ENCODE data around the gene GALNT15. TPM values are rescaled to one million over a fixed set of nuclear protein-coding genes. Genes with fewer than 3 reads are reported as not detected.

The GALNT15 gene
- polyA plus RNA-seq, 2 donors = 2.8 to 7.9 TPM

DNA sequence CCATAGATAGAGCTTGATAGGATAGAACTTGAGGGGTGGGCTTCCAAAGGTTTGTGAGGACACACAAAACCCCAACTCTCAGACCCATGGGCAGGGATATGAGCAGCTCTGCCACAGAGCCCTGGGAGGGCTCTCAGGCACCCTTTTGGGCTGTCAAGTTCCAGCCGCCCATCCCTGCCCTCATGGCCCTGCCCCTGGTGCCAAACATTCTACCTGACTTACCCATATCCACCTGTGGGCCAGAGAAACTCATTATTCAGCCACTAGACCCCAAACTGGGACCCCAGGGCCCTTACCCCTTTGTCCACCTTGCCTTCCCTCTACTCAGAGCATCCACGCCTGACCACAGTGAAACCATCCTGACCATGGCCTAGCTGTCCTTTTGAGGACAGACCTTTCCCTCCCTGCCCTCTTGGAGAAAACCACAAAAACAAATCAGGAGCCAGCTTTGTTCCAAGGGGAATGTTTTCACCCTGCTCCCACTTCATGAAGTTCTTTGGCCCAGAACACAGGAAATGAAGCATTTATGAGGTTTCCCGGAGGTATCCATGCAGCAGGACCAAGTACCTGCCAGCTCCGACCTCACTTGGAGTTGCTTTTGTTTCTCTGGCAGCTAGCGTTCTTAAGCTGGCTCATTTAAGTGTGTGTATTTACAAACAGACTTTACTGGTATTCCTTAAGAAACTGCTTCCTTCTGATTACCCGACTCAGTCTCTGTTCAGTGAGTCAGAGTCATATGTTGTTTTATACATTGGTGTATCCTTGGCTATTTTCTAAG, 34.2 kb upstream of the GALNT15 start:
- Histone ChIP-seq H3K9me3 (ENCODE audit: control insufficient read depth in 2 of 2, insufficient read depth in 1 of 2, low read depth in 1 of 2, low read length in 1 of 2) (no peaks in the 10 kb centered on the region), H3K4me3 (ENCODE audit: low read depth in 1 of 2, low read length in 2 of 2) (no peak overlapping the region), H3K27me3 (ENCODE audit: control insufficient read depth in 1 of 2, insufficient read depth in 2 of 2, low read length in 2 of 2) (no peaks in the 10 kb centered on the region), H3K36me3 (ENCODE audit: control insufficient read depth in 2 of 2, insufficient read depth in 2 of 2, low read length in 1 of 2) (no peaks in the 10 kb centered on the region), H3K4me1 (ENCODE audit: control insufficient read depth in 2 of 2, insufficient read depth in 2 of 2, low read length in 1 of 2) (peaks cover 0 to 3% of the 10 kb centered on the region in 2 donors), H3K27ac (ENCODE audit: low read depth in 2 of 2, low read length in 1 of 2) (peak overlapping the region; percentile 27 to 53)
- whole genome bisulfite sequencing, 2 donors = 48 to 62% methylated on average over 6 of the region's 6 CpGs

DNA sequence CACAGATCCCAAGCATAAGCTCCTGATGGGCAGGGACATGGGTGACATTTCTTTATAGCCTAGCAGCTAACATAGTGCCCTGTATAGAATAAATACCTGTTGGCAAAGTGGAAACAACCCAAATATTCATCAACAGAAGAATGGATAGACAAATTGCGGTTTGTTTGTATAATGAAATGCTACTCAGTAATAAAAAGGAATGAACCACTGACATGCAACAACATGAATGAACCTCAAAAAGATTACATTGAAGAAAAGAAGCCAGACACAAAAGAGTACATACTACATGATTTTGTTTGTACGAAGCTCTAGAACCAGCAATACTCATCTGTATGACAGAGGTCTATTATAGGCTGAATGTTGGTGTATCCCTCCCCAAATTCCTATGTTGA, 33.6 kb upstream of the GALNT15 start:
- Histone ChIP-seq H3K27ac (ENCODE audit: low read depth in 2 of 2, low read length in 1 of 2) (peak overlapping the region in 1 of 2 donors; percentile 27), H3K27me3 (ENCODE audit: control insufficient read depth in 1 of 2, insufficient read depth in 2 of 2, low read length in 2 of 2) (no peaks in the 10 kb centered on the region)

GRCh38 chr3:16142350-16143025, 32.0 kb upstream of the GALNT15 start:
- Histone ChIP-seq H3K9me3 (ENCODE audit: control insufficient read depth in 2 of 2, insufficient read depth in 1 of 2, low read depth in 1 of 2, low read length in 1 of 2) (no peaks in the 10 kb centered on the region), H3K36me3 (ENCODE audit: control insufficient read depth in 2 of 2, insufficient read depth in 2 of 2, low read length in 1 of 2) (no peaks in the 10 kb centered on the region), H3K4me1 (ENCODE audit: control insufficient read depth in 2 of 2, insufficient read depth in 2 of 2, low read length in 1 of 2) (peaks cover 0 to 3% of the 10 kb centered on the region in 2 donors), H3K4me3 (ENCODE audit: low read depth in 1 of 2, low read length in 2 of 2) (no peak overlapping the region), H3K27me3 (ENCODE audit: control insufficient read depth in 1 of 2, insufficient read depth in 2 of 2, low read length in 2 of 2) (no peaks in the 10 kb centered on the region), H3K27ac (ENCODE audit: low read depth in 2 of 2, low read length in 1 of 2) (no peak overlapping the region)
- 66 to 67% methylated on average over 5 of the region's 5 CpGs for WGBS, 2 donors

More for the DNA sequence above, 33.6 kb upstream of the GALNT15 start:
- no peaks in the 10 kb centered on the region for H3K9me3 ChIP-seq (ENCODE audit: control insufficient read depth in 2 of 2, insufficient read depth in 1 of 2, low read depth in 1 of 2, low read length in 1 of 2)
- H3K4me1 ChIP-seq (ENCODE audit: control insufficient read depth in 2 of 2, insufficient read depth in 2 of 2, low read length in 1 of 2) = peaks cover 0 to 3% of the 10 kb centered on the region in 2 donors
- WGBS, 2 donors = 50 to 65% methylated on average over 2 of the region's 2 CpGs
- no peaks in the 10 kb centered on the region for H3K36me3 ChIP-seq (ENCODE audit: control insufficient read depth in 2 of 2, insufficient read depth in 2 of 2, low read length in 1 of 2)
- no peak overlapping the region for H3K4me3 ChIP-seq (ENCODE audit: low read depth in 1 of 2, low read length in 2 of 2)

- H3K9me3 ChIP-seq (ENCODE audit: control insufficient read depth in 2 of 2, insufficient read depth in 1 of 2, low read depth in 1 of 2, low read length in 1 of 2) = no peaks in the 10 kb centered on the region
- no peak overlapping the region for H3K4me3 ChIP-seq (ENCODE audit: low read depth in 1 of 2, low read length in 2 of 2)
- 25 to 41% methylated on average over 2 of the region's 2 CpGs for WGBS, 2 donors
- H3K4me1 ChIP-seq (ENCODE audit: control insufficient read depth in 2 of 2, insufficient read depth in 2 of 2, low read length in 1 of 2) = peaks cover 0 to 4% of the 10 kb centered on the region in 2 donors
- no peaks in the 10 kb centered on the region for H3K27me3 ChIP-seq (ENCODE audit: control insufficient read depth in 1 of 2, insufficient read depth in 2 of 2, low read length in 2 of 2)
- no peak overlapping the region for H3K27ac ChIP-seq (ENCODE audit: low read depth in 2 of 2, low read length in 1 of 2)
- no peaks in the 10 kb centered on the region for H3K36me3 ChIP-seq (ENCODE audit: control insufficient read depth in 2 of 2, insufficient read depth in 2 of 2, low read length in 1 of 2)
Observed at GRCh38 chr3:16143861-16144447, 30.5 kb upstream of the GALNT15 start.

GRCh38 chr3:16145176-16145575, 29.3 kb upstream of the GALNT15 start:
- WGBS, 2 donors = 95 to 97% methylated on average over 2 of the region's 2 CpGs
- no peaks in the 10 kb centered on the region for H3K36me3 ChIP-seq (ENCODE audit: control insufficient read depth in 2 of 2, insufficient read depth in 2 of 2, low read length in 1 of 2)
- H3K4me3 ChIP-seq (ENCODE audit: low read depth in 1 of 2, low read length in 2 of 2) = no peak overlapping the region

DNA sequence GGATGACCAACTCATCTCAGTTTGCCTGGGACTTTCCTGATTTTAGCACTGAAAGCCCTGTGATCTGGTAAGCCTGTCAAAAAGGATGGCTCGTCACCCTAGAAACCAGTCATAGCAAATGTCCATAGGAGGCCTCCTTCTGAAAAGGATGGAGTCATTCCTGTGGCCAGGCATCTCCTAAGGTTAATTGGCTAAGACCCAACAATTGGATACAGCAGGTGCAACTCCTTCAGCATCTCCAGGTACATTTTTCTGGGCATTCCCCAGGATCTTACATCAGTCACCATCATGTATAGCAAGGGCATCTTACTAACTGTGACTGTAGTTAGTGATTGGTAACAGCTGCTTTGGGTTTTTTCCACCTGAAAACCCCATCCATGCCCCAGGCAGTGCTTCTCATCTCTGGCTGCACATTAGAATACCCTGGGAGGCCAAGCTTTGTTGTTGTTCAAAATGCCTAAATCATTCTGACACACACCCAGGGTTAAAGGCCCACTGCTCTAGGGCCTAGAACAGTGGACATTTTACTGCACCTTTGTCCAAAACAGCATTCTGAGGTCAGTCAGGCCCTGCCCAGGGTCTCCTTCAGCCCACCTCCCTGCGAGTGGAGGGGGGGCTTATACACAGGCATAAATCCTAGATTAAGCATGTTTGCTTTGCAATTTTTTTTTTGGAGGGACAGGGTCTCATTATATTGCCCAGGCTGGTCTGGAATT, 28.3 kb upstream of the GALNT15 start:
- H3K27me3 ChIP-seq (ENCODE audit: control insufficient read depth in 1 of 2, insufficient read depth in 2 of 2, low read length in 2 of 2) = no peaks in the 10 kb centered on the region
- H3K4me3 ChIP-seq (ENCODE audit: low read depth in 1 of 2, low read length in 2 of 2) = no peak overlapping the region
- H3K4me1 ChIP-seq (ENCODE audit: control insufficient read depth in 2 of 2, insufficient read depth in 2 of 2, low read length in 1 of 2) = peaks cover 0 to 1% of the 10 kb centered on the region in 2 donors
- H3K27ac ChIP-seq (ENCODE audit: low read depth in 2 of 2, low read length in 1 of 2) = no peak overlapping the region
- 75 to 85% methylated on average over 2 of the region's 2 CpGs for WGBS, 2 donors
- no peaks in the 10 kb centered on the region for H3K9me3 ChIP-seq (ENCODE audit: control insufficient read depth in 2 of 2, insufficient read depth in 1 of 2, low read depth in 1 of 2, low read length in 1 of 2)
- no peaks in the 10 kb centered on the region for H3K36me3 ChIP-seq (ENCODE audit: control insufficient read depth in 2 of 2, insufficient read depth in 2 of 2, low read length in 1 of 2)

More at GRCh38 chr3:16145176-16145575, 29.3 kb upstream of the GALNT15 start:
- Histone ChIP-seq H3K27ac (ENCODE audit: low read depth in 2 of 2, low read length in 1 of 2) (no peak overlapping the region), H3K4me1 (ENCODE audit: control insufficient read depth in 2 of 2, insufficient read depth in 2 of 2, low read length in 1 of 2) (peaks cover 0 to 3% of the 10 kb centered on the region in 2 donors), H3K27me3 (ENCODE audit: control insufficient read depth in 1 of 2, insufficient read depth in 2 of 2, low read length in 2 of 2) (no peaks in the 10 kb centered on the region), H3K9me3 (ENCODE audit: control insufficient read depth in 2 of 2, insufficient read depth in 1 of 2, low read depth in 1 of 2, low read length in 1 of 2) (no peaks in the 10 kb centered on the region)

DNA sequence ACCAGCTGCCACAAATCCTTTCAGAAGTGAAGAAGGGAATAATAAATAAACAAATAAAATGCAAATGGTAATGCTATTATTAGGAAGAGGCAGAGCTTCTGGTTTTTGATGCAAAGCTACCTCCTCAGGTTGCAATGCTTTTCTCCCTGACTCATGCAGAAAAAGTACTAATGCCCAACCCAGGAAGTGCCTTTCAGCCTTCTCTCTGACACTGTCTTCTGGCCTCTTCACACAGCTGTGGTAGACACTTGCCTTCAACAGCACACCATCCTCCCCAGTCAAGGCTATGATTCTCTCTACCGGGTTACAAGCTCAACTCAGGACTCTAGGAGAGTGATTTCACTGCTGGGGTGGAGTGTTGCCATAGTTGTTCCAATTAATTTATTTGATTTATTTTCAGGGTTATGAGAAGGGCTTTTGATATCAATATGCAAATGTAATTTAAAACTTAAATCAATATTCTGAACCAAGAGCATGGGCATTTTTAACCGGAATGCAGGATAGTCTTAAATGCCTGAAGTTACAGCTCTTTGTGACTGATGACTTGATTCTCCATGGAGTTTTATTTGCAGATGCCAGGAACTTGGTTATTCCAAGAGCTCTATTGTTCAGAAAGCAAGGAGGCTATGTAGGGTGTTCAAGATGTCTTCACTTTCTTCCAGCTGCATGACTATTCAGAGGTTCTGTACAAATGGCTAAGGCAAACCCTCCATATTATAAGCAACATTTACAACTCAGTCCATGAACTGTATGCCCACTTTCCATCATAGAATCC, 27.1 kb upstream of the GALNT15 start:
- no peak overlapping the region for H3K4me3 ChIP-seq (ENCODE audit: low read depth in 1 of 2, low read length in 2 of 2)
- H3K27ac ChIP-seq (ENCODE audit: low read depth in 2 of 2, low read length in 1 of 2) = no peak overlapping the region
- peaks cover 0 to 1% of the 10 kb centered on the region in 2 donors for H3K4me1 ChIP-seq (ENCODE audit: control insufficient read depth in 2 of 2, insufficient read depth in 2 of 2, low read length in 1 of 2)
- no peaks in the 10 kb centered on the region for H3K36me3 ChIP-seq (ENCODE audit: control insufficient read depth in 2 of 2, insufficient read depth in 2 of 2, low read length in 1 of 2)
- no peaks in the 10 kb centered on the region for H3K27me3 ChIP-seq (ENCODE audit: control insufficient read depth in 1 of 2, insufficient read depth in 2 of 2, low read length in 2 of 2)
- no peaks in the 10 kb centered on the region for H3K9me3 ChIP-seq (ENCODE audit: control insufficient read depth in 2 of 2, insufficient read depth in 1 of 2, low read depth in 1 of 2, low read length in 1 of 2)
- WGBS, 2 donors = 87 to 92% methylated on average over 2 of the region's 2 CpGs

DNA sequence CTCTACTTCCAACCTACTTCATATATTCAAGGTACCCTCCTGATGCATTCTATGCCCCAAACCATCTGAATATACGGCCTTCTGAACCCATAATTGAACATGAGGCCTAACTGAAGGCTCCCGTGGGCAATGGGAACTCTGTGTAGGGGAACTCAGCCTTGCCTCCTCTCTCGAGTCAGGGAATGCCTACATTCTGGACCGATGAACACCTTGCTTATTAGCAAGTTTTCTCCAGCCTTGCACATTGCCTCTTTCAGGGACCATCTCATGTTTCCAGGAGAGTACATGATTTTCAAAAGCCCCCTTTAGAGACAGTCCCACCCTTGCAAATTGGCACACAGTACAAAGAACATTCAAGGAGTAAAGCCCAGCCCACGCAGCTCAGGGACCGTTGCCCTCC, 26.3 kb upstream of the GALNT15 start:
- Histone ChIP-seq H3K9me3 (ENCODE audit: control insufficient read depth in 2 of 2, insufficient read depth in 1 of 2, low read depth in 1 of 2, low read length in 1 of 2) (no peaks in the 10 kb centered on the region), H3K4me1 (ENCODE audit: control insufficient read depth in 2 of 2, insufficient read depth in 2 of 2, low read length in 1 of 2) (peaks cover 0 to 1% of the 10 kb centered on the region in 2 donors), H3K4me3 (ENCODE audit: low read depth in 1 of 2, low read length in 2 of 2) (no peak overlapping the region), H3K27me3 (ENCODE audit: control insufficient read depth in 1 of 2, insufficient read depth in 2 of 2, low read length in 2 of 2) (no peaks in the 10 kb centered on the region), H3K36me3 (ENCODE audit: control insufficient read depth in 2 of 2, insufficient read depth in 2 of 2, low read length in 1 of 2) (no peaks in the 10 kb centered on the region), H3K27ac (ENCODE audit: low read depth in 2 of 2, low read length in 1 of 2) (peak overlapping the region; percentile 16 to 64)
- 83 to 88% methylated on average over 6 of the region's 6 CpGs for WGBS, 2 donors

GRCh38 chr3:16148783-16149182, 25.7 kb upstream of the GALNT15 start:
- Histone ChIP-seq H3K4me1 (ENCODE audit: control insufficient read depth in 2 of 2, insufficient read depth in 2 of 2, low read length in 1 of 2) (peaks cover 0 to 1% of the 10 kb centered on the region in 2 donors), H3K4me3 (ENCODE audit: low read depth in 1 of 2, low read length in 2 of 2) (no peak overlapping the region), H3K27ac (ENCODE audit: low read depth in 2 of 2, low read length in 1 of 2) (peak overlapping the region; percentile 60 to 71), H3K27me3 (ENCODE audit: control insufficient read depth in 1 of 2, insufficient read depth in 2 of 2, low read length in 2 of 2) (no peaks in the 10 kb centered on the region), H3K9me3 (ENCODE audit: control insufficient read depth in 2 of 2, insufficient read depth in 1 of 2, low read depth in 1 of 2, low read length in 1 of 2) (no peaks in the 10 kb centered on the region), H3K36me3 (ENCODE audit: control insufficient read depth in 2 of 2, insufficient read depth in 2 of 2, low read length in 1 of 2) (no peaks in the 10 kb centered on the region)
- WGBS, 2 donors = 28 to 31% methylated on average over 4 of the region's 4 CpGs

Data from esophagus (tissue), 2 donors.